ENCODE data around the gene RHD.
"Not testable (repeated sequence)": the region's sequence is repeated elsewhere in the genome, so short reads cannot be mapped to it uniquely, and the experiment has no call there.

DNA sequence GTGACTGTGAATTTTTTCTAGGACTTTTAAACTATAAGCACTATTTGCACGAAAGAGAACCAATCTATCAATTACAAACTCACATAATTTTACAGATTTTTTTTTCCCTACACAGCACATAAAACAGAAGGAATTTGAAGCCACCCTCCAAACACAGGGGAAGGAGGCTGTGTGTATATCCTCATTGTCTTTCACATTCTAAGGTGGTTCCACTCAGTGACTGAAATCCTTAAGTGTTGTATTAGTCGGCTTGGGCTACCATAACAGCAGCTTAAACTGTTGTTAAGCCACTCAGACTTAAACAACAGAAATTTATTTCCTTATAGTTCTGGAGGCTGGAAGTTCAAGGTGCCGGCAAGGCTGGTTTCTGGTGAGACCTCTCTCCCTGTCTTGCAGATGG, 12.0 kb upstream of the RHD start:
- TF ChIP-seq, protein P1, sequence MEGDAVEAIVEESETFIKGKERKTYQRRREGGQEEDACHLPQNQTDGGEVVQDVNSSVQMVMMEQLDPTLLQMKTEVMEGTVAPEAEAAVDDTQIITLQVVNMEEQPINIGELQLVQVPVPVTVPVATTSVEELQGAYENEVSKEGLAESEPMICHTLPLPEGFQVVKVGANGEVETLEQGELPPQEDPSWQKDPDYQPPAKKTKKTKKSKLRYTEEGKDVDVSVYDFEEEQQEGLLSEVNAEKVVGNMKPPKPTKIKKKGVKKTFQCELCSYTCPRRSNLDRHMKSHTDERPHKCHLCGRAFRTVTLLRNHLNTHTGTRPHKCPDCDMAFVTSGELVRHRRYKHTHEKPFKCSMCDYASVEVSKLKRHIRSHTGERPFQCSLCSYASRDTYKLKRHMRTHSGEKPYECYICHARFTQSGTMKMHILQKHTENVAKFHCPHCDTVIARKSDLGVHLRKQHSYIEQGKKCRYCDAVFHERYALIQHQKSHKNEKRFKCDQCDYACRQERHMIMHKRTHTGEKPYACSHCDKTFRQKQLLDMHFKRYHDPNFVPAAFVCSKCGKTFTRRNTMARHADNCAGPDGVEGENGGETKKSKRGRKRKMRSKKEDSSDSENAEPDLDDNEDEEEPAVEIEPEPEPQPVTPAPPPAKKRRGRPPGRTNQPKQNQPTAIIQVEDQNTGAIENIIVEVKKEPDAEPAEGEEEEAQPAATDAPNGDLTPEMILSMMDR (conservative IDR thresholded peaks at IDR 0.05; ENCODE audit: low read depth, low read length): not testable (repeated sequence)
- not testable (repeated sequence) for TF ChIP-seq EZH2 (IDR thresholded peaks at IDR 0.05; ENCODE audit: borderline replicate concordance, low read depth, low read length, poor library complexity, severe bottlenecking)
